SW480 (cell line): ENCODE results near the gene RPS6KB2.
"Not testable (repeated sequence)": the region's sequence is repeated elsewhere in the genome, so short reads cannot be mapped to it uniquely, and the experiment has no call there.

ENCODE experiments used
- DNase-seq: peaks from one replicate; pipeline ENCODE4 v3.0.0-alpha.2; 2016; ENCODE audit warnings: low spot score

RPS6KB2 gene

GRCh38 chr11:67442504-67443404 is 14.5 kb downstream of the RPS6KB2 start:
- DNase-seq: no peak

- no peak for DNase-seq
Measured at GRCh38 chr11:67445515-67445914, 17.2 kb downstream of the RPS6KB2 start.

DNA sequence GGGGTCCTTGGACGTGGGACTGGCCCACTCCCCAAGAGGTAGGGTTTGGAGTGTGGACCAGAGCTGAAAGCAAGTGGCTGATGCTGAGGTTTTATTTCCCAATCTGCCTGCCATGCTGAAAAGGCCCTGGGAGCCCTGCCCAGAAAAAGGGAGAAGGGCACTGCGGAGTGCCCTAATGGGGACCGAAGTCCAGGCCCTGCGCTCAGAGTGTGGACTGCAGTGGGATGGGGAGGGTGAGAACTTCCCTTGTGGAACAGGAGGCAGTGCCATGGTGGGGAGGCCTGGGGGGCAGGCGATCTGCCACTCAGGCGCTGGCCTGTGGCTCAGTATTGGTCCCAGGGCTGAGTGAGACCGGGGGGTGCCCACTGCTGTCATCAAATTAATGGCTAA is 19.9 kb downstream of the RPS6KB2 start:
- DNase-seq: no peak

DNA sequence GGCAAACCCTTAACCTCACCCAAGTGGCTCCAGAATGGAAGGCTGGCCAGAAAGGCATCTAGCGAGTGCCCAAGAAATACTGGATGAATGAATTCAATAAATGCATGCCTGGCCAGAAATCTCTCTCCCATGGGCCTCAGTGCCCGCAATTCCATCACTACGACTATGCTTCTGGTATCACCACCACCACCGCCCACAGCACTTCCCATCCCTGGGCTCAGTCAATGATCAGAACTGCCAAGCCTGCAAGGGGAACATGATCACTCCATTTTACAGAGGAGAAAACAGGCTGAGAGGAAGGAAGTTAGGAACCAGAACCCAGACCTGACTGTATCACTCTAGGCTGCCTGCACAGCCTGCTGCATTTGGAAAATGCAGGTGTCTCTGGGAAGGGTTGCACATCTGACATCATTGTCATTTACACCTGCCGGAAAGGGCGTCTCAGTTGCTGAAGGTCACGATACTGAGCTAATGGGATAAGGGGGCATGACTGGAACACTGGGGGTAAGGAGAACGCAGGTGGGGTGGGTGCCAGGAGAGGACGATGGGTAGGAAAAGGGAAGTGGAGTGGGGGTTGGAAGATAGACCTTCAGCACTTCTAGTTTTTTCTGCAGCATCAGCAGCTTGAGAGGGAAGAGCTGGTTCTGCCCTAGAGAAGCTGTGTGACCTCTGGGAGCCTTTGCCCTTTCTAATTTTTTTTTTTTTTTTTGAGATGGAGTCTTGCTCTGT is 21.0 kb downstream of the RPS6KB2 start:
- DNase-seq: no peak

GRCh38 chr11:67450796-67451657 is 22.7 kb downstream of the RPS6KB2 start:
- DNase-seq: no peak

GRCh38 chr11:67451658-67451976 is 23.3 kb downstream of the RPS6KB2 start:
- DNase-seq: no peak

- no peak for DNase-seq
Measured at GRCh38 chr11:67452141-67452952, 24.1 kb downstream of the RPS6KB2 start, which contains the start of gene GPR152. GPR152 (minus strand) TSS chr11:67452729; CDS start chr11:67452724, 5 bp downstream.

DNA sequence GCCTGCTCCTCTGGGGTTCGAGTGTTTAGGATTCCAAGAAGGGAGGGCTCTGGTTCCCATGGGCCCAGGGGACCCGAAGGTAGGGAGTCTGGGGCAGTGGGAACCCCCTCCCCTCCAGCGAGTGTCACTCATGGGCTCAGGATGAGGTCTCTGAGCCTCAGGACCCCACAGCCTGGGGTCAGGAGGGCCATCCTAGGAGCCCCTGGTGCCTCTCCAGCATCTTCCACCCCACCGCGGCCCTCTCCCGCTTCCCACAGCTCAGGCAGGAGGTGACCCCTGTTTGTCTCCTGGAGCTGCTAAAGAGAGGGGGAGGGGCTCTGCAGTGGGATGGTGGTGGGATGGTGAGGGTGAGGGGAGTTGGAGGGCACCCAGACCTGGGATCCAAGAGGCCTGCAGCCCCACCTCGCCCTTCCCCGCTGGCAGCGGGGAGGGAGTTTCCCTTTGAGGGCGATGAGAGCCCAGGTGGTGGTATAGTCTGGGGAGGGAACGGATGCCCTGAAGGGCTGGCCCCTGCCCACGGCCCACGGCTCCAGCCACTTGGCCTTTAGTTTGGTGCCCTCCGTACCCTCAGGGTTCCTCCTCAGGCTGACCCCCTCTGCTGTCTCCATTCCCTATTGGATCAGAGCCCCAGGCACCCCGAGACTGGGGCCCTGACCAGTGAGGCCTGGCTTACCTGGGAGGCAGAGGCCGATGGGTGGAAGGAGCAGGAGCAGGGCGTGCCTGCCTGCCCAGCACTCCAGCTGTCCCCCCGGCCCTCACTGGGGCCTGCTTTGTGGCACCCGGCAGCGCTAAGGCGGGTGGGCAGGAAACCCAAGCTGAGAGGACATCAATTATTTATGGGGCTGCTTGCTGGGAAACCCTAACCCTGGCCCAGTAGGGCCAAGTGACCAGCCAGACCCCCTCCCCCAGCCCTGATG is 25.8 kb downstream of the RPS6KB2 start:
- no peak for DNase-seq

GRCh38 chr11:67455054-67455453 is 26.8 kb downstream of the RPS6KB2 start, which contains the start of gene CABP4:
CABP4 (plus strand) TSS chr11:67455354; CDS start chr11:67455424, 70 bp downstream.
- no peak for DNase-seq

- no peak for DNase-seq
Measured at GRCh38 chr11:67456068-67456705, 27.9 kb downstream of the RPS6KB2 start.

DNA sequence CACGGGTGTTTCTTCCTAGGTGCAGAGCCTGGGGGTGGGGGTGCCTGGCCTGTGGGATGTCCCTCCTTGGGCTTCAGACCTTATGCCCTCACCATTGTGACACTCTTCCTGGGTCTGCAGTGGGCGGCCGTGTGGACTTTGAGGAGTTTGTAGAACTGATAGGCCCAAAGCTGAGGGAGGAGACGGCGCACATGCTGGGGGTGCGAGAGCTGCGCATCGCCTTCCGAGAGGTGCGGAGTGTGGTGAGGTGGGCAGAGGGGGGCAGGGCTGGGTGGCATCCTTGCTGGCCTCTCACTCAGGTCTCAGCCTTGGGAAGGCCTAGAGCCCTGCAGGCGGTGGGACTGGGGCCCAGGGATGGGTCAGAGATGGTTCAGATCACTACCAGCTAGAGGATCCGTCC is 29.2 kb downstream of the RPS6KB2 start:
- no peak for DNase-seq

- no peak for DNase-seq
Measured at GRCh38 chr11:67458266-67458665, 30.0 kb downstream of the RPS6KB2 start.

DNA sequence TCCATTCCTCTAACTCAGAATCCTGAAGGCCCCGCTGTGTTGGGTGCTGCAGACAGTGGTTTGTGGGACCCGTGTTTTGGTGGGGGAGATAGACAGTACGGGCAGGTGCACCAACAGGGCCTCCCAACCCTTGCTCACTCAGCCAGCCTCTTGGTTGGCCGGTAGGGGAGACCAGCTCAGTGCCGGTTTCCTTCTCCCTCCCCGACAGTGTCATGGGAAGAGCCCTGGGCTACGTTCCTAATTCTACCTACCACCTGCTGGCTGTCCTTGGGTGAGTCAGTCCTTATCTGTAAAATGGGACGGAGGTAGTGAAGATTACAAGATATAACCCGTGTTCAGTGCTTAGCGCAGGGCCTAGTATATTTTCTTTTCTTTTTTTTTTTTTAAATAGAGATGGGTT is 34.9 kb downstream of the RPS6KB2 start:
- no peak for DNase-seq

- DNase-seq: peak; percentile 91
Measured at GRCh38 chr11:67463680-67464410, 35.6 kb downstream of the RPS6KB2 start.

GRCh38 chr11:67464411-67465188 is 36.3 kb downstream of the RPS6KB2 start:
- DNase-seq: peak; percentile 96

DNA sequence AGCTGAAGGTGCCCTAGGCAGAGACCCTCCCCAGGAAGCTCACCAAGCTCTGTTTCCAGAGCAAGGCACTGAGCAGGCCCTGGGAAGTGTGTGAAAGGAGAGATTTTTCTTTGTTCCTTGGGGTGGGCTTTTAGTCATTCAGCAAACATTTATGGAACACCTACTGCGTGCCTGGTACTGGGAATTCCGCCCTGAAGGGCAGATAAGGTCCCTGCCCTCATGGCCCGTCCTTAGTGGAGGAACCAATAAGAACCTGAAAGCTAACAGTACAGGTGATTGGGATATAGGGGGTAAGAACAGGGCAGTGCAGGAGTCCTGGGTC is 36.9 kb downstream of the RPS6KB2 start:
- no peak for DNase-seq

DNA sequence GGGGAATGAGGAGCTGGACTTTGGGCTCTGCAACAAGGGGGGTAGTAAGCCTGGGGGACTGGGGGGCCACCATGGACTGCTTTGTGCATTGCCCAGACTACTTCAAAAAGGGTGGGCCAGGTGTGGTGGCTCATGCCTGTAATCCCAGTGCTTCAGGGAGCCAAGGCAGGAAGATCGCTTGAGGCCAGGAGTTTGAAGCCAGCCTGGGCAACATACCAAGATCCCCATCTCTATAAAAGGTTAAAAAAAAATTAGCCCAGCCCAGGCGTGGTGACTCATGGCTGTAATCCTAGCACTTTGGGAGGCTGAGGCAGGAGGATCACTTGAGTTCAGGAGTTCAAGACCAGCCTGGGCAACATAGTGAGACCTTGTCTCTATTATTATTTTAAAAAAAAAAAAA is 37.2 kb downstream of the RPS6KB2 start:
- DNase-seq: not testable (repeated sequence)

GRCh38 chr11:67466367-67466766 is 38.1 kb downstream of the RPS6KB2 start:
- no peak for DNase-seq
